Measurements from ENCODE around the gene FGFBP1.
A peak's percentile ranks its signal among the peaks of the same experiment; 100 is the strongest.

The FGFBP1 gene

DNA sequence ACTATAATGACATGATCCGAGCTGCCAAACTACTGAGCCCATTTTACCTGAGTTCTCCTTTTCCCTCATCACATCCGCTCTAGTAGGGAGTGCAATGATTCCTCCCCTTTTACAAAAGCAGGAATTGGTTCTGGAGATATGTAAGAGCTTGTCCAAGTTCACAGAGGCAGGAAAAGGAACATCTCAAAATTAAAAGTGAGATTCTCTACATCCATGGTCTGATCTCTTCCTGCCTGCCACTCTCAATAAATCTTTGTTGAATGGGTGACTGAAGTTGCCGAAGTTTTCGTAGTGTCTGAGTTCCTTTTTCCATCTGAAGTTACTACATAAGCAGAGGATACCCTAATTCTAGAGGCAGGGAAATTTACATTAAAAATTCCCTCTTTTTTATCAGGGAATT is at the start of gene FGFBP1:
Gene FGFBP1, minus strand, starts transcription at position 101 of the 400 bp plus-strand sequence. CDS start 2,108 bp downstream, outside the sequence.
- DNase-seq, result no peak

DNA sequence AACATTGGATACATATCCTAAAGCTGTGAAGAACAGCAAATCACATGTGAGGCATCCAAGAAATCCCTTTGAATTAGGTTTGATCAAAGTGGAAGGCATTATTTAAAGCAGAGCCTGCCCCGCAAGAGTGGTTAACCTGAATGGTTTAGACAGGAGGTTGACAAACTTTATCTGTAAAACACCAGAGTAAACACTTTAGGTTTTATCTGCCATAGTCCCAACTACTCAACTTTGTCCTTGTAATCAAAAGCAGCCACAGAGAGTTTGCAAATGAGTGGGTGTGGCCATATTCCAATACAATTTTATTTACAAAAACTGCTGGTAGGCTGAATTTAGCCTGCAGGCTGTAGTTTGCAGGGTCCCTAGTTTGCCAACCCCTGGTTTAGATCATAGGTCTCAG is 49.7 kb upstream of the FGFBP1 start:
- no peak for DNase-seq

DNA sequence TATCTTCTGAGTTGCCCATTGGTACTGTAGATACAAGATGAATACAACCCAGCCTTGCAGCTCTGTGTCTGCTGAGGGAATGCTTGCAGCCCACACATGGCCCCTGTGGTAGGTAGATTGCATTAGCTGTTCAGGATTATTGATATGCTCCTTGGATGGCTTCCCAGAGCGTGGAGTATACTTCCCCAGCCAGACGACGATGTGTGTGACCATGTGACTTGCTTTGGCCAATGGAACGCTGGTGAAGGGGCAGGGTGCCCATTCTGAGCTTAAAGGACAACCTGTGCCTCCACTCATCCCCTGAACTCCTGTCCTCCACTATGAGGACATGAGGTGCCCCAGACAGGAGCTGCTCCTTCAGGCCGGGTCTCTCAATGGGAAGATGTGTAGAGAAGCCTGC is 48.4 kb upstream of the FGFBP1 start:
- no peak for DNase-seq

DNA sequence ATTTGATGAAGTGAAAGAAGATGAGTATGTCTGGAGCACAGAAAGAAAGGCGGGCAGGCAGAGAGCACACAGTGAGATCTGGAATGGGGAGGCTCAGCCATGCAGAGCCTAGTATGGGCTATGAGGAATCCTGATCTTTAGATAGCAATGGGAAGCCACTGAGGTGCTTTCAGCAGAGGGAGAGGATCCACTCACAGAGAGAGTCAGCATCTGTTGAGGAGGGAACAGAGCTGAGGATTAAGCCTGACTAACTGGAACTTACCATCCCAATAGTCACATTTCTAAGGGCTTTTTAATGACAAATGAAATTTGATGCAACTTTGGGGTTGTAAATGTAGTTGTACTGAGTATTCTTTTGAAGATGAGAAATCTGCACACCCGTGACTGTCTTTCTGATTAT is 45.1 kb upstream of the FGFBP1 start:
- DNase-seq, result no peak

DNA sequence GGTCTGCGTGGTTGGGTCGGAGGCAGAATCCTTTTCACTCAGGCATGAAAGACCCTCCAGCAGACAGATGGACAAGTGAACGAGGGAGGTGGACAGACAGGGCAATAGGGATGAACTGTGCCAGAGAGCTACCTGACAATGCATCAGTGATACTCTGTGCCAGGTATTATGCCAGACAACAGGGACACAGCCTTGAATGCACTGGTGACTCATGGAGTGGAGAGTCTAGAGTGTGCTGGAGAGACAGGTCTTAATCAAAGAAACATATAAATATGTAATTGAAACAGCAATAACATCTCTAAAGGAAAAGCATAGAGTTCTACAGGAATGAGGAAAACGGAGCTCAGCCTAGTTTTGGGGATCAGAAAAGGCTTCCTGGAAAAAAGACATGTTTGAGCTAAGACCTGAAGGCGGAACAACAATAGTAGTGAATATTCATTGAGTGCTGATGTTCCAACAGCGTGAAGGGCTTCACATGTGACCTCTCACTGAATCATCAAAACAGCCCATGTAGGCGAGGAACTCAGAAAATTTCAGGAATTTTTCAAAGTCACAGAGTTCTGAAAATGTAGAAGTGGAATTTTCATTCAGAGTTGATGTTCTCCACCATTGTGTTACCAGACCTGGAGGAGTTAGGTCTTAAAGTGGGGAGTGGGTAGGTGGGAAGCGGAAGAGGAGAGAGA is 44.4 kb upstream of the FGFBP1 start:
- no peak for DNase-seq

DNA sequence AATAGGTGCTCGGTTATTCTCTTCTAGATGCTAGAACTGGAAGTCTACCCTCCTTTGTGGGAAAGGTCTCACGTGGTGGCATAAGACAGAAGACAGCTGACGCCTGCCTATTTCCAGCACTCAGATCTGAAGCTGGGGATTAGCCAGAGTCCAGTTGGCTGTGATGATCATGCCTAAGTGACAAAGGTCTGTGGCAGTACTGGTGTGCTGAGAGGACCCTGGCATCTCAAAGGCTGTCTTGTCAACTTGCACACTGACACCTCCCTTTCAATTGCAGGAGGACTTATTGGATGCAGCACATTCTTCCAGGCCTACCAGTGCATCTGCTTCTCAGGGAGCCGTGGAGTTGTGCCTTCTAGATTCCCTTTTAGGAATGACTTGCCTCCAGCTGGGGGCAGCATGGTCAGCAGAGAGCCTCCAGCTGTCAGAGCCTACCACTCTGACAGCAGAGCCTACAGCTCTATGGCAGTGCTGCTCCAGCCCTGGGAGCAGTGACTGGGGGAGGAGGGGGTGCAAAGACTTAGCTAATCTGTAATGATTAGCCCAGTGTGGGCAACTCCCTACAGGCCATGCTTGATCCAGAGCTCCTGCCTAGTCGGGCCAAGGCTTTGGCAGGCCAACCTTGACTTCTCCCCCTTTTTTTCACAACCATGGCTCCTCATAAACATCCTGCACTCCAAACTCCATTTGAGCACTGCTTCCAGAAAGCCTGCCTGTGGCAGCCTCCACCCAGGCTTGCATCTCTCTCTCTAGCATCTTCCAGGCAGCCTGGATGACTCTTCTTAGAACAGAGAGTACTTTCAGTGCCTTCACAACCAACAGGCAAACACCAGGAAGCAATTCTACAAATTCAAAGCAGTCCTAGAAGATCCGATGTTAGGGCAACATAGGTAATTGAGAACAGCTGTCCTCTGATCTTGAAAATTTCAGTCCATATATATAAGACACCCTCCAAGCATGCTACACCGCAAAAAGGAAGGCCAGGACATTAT is 38.2 kb upstream of the FGFBP1 start:
- DNase-seq, result no peak

DNA sequence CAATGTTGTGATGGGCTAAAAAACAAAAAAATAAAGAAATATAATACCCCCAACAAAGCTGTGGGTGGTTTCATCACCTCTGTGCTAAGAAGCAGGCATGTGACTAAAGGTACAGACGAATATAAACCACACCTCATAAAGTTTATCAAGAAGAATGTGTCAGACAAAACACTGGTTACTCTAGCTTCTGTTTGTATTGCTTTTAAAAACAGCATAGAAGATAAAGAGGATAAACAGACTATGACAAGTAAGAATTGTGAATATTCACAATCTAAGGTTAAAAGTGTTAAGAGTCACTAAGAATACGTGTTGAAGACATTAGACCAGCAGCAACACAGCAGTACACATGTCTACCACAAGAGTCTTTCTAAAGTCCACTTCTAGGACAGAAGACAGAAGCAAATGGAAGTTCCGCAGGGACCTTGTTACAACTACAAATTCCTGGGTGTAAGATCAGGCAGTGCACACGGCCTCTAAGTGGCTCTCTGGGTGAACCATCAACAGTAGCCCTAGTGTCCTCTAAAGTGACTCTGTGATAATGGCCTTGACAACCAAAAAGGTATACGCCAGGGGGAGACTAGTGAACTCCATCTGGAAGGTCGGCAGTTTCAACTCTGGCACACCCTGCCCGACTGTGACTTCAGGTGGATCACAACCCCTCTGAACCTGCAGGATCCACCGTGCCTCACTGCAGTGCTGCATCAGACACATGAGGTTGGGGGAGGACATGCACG is 32.7 kb upstream of the FGFBP1 start:
- no peak for DNase-seq

DNA sequence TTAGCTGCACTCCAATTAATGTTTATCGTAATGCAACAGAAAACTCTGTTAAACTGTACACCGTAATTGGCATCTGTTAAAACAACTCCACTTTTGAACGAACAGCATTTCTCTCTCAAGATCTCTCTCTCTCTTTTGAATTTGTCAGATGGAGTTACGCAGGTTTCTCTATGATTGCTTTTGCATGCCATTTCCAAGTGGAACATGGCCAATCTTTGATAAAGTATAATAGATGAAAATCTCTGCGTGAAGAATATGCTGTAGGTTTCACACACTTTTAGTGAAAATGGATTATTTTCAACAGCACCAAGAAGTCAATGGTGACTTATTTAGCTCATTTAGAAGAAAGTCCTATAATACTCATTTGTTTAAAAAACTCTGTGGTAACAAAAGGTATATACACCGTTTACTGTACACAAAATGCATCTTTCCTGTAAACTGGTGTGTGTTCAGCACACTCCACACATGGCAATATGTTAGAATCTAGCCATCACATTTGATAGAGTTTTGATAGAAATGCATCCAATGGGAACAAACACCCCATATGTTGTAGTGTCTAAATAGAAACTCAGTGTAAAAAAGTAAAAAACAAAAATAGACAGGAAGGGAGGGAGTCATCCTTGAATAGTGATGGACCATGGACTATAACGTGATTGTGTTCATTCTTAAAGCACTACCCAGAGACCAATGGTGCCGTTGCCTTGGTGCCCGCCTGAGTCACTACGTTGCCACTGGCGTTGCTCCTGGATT is 30.2 kb upstream of the FGFBP1 start:
- DNase-seq, result no peak

DNA sequence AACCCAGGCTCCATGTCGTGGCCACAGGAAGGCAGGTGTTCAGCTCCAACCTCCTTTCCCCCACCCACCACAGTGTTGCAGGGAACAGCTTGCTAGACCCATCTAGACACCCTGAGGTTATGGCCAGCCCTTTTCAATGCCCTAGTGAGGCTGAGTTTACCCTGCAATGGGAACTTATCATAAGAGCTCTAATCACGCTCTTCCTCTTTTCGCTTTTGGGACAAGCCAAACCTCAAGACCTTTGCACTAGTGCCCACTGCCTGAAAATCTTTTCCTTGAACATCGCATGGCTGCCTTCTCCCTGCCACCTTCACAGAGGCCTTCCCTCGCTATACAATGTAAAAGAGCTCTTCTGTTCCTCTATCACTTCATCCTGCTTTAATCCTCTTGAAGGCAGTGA is 26.8 kb upstream of the FGFBP1 start:
- DNase-seq, result no peak

DNA sequence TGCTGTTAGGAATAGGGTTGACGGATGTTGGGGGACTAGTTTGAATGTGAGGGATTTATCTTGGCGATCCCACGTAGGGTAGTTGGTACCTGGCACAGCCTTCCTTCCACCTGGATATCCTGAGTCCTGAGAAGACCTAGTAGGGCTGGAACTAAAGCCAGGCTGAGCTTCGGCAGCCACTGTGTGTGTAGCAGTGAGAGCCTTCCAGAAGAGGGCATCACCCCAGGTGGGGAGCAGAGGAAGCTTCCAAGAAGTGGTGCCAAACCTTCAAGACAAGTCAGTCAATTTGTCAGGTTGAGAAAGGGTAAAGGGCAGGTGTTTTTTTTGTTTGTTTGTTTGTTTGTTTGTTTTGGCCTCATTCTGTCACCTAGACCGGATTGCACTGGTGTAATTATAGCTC is 25.6 kb upstream of the FGFBP1 start:
- no peak for DNase-seq

DNA sequence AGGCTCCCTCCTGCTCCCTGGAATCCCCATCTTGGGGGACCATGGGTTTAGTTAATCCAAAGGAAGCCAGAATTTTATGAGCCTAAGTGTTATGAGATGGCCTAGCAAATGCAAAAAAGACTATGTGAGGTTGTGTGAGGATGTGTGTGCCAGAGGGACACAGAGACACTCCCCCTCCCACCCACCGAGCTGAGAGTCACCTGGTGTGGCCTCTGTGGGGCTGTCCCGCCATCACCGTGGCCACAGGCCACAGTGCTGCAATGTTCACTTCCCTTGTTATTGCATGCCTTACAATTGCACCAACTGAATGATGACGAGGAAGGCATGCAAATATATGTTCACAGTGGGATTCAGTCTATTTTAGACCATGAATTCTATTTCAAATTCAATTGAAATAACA is 25.0 kb upstream of the FGFBP1 start:
- peak; percentile 30 for DNase-seq

DNA sequence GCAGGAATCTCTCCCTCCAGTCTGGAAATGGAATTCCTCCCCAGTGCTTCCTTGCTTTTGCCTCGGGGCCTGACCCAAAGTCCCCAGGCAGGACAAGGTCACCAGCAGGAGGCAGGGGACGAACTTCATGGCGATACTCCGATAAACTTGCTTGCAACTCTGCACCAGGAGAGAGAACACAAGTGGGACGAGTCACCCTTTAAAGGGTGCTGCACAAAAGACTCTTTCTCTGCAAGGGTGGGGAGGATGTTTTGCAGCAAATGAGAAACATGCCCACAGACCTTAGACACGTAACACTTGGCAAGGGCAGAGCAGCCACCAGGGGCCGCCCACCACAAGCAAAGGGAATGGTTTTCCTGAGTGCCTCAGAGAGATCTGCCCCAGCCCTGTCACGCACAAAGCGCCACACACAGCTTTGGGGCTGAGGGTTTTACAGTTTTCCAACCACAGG is 24.5 kb upstream of the FGFBP1 start, which contains the start of gene FGFBP2:
Gene FGFBP2, minus strand, starts transcription at position 175 of the 451 bp plus-strand sequence. Its CDS starts 46 bp downstream, at position 129.
- peak; percentile 34 for DNase-seq

DNA sequence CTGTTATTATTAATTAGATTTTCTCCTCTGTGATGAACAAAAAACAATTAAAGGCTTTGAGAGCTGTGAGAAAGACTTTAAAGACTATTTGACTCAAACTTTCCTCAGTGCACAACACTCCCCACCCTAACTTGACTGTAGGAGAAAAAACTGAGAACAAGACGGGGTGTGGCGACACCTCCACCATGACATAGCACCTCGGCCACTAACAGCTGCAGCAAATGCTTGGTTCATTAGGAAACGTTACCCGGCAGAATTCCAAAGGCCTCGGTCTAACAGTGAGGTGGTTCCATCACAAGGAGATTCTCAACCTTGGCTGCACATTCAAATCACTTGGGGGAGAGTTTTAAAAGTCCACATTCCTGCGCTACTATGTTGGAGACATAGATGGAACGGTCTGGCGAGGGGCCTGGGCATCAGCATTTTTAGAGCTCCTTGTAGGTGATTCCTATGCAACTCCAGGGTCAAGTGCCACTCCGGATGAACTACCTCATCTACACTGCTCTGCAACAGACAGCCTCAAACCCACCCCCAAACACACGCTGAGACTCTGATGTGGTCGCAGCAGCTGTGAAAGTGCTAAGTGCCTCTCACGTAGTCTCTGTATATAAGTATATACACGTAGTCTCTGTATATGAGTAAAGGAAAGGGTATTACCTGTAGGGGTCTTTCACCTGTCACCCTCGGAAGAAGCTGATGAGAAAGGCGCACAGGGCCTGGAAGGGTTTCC is 23.4 kb upstream of the FGFBP1 start:
- no peak for DNase-seq

DNA sequence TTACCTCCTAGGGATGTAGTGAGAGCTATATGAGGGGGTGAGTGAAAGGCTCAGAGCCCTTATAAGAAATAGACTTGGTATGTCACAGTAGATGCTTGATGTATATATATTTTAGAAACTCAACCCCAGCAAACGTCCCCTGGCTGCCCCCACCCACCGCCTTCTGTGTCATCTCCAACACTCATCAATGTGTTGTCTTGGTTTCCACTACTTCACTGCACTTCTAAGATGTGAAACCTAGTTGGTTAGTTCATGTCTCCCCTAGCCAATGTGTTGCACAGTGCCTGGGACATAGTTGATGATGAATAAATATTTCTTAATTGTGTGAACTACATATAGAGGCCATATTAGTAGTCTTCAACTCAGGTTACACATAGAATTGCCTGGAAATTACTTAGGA is 20.0 kb upstream of the FGFBP1 start:
- DNase-seq, result no peak

DNA sequence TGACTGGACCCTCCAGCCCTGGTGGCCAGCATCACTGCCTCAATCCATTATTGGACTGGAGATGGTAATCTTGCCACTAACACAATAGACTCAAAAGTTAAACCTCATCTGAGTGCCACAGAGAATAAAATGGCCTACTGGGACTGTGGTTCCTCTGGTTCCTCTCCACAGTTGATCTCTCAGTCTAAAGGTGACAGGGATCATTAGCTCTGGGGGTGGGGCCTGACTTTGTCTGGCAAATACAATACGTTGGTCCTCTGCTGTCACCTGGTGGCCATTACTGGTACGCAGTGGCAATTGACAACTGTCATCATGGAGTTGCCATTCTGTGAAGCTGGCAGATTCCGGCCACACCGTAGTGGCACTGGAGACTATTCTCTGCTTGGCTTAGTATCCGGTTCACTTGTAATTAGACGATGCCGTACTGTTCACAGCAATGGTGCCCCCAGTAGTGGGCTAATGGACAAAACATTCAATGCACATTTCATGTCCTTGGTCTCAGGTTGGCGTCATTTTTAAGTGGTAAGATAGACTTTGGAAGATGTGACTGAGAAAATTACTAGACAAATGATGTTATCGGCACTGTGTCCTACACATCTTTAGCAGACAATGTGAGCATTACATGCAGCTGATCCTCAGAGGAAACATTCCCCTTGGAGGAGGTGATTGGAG is 17.8 kb upstream of the FGFBP1 start:
- DNase-seq, result peak; percentile 78

DNA sequence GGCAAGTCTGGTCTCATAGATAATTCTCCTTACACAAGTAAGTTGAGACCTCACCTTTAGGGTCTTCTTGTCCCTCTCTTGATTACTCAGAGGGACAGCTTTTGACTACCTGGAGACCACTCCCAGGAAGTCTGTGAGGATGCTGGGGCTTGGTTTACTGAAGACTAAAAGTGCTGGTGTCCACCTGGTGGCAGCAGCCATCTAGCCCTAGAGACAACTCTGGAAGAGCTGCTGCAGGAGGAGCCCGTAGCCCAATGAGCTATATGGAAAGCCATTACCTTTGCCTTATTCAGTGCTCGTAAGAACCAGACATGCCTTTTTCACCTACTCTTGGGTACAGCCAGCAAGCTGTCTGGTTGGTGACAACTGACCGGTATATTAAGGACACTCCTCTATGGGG is 17.1 kb upstream of the FGFBP1 start:
- no peak for DNase-seq

DNA sequence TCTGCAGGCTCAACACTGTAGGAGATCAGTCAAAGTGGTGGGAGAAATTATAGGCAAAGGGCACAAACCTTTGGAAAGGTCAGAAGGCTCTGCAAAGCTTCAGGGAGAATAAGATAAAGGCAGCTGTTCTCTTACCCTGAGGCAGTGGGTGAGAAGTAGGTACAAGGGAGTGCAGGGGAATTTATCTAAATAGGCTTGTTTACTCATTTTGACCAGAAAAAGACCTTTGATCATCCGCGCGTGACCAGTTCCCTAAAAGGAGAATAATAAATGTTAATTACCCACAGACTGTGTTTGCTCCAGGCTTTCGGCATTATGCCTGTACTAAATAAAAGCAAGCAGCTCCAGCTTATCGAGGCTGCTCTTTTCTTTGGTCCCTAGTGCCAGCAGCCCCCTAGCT is 15.1 kb upstream of the FGFBP1 start:
- no peak for DNase-seq

DNA sequence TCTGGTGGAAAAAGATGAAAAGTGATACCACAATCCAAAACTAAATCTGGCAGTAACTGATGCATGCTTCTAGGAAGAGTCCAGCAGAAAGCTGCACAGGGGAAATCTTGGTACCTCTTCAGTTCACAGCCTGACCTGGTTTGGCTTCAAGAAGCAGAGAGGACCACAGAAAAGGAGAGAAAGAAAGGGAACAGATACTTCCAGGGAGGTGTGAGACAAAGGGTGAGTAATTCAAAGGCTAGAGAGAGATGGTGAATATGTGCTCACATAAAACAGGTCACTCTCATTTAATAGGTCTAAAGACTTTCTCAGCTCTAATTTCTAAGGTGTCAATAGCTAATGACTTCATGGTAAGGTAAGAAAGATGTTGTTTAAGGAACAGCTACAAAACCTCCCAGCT is 13.2 kb upstream of the FGFBP1 start:
- DNase-seq, result no peak

DNA sequence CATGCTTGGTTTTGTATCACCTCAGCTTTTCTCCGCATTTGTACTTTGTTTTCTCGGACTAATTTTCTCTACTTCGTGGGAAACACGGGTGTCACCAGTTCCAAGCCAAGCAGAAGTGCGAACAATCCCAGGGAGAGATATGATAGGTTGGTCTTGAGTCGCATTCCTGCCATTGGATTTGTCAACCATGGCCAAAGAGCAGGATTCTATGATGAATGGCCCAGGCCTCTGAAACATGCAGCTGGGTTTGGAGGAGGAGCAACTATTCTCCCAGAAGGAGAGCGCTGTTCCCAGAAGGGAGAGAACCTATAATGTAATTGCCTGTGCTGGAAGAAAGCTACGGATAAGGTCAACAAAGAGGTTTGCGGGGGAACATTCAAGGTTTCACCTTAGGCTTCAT is 10.3 kb upstream of the FGFBP1 start:
- no peak for DNase-seq

DNA sequence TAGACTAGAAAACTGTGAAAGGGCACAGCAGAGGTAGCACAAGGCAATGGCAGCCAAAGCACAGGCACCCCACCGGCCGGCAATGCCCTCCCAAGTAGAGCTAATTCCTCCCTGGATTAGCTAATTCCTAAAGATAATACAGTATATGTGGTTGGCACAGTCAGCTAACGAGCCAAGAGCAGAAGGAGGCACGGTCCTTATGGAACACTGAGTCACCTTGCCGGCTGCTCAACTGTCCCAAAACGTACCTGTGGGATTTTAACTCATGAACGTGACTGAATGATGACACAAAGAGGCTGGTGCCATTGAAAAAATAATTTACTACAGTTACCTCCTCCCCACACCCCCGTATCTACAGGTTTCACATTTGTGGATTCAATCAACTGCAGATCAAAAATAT is 9.1 kb upstream of the FGFBP1 start:
- no peak for DNase-seq

DNA sequence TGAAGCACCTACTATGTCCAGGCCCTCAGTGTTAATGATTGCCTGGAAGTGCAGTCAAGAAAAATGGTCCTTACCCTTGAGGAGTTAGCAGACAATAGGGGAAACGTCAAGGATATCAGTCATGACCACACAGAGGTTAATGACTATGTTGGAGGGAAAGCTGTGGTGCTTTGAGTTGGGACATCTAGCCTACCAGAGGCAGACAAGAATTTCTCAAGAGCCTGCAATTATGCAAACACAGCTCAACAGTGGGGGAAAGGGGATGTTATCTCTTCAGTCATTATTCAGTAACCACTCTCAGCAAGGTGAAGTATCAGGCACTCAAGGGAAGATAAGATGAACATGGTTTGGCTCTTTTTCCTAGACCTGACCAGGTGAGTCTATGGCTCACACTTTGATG is 7.0 kb upstream of the FGFBP1 start:
- no peak for DNase-seq

All from activated naive CD4-positive, alpha-beta T cell treated with Interleukin-2 at 50 U/mL for 16 hours (primary cell).